ENCODE measurements around the gene PLXNA2.

PLXNA2 gene

DNA sequence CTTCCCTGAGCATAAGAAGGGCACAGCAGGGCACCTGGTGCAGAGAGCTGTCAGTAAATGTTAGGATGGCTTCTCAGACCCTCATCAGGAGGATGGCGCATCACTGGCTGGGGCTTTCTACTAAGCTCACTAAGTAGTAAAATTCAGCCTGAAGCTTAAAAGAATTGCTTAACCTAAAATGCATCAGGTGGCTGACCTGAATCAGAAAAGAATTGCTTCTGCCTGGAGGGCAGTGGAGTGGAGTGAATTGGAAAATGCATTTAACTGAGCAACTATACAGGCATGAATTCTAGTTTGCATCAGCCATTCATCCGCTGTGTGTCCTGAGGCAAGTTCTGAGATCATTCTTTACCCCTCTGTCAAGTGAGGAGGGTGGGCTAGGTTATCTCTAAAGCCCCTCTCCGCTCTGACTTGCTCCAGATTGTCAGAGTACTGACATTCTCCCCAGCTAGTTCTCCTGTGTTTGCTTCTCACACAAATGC lies 191.2 kb downstream of the PLXNA2 start:
- DNase-seq (ENCODE audit: low read depth in 2 of 3, low spot score in 1 of 3) = no peak

GRCh38 chr1:208052135-208052534 lies 192.0 kb downstream of the PLXNA2 start:
- DNase-seq (ENCODE audit: low read depth in 2 of 3, low spot score in 1 of 3) = no peak

- no peak for DNase-seq (ENCODE audit: low read depth in 2 of 3, low spot score in 1 of 3)
Measured at GRCh38 chr1:208051651-208052050, 192.5 kb downstream of the PLXNA2 start.

DNA sequence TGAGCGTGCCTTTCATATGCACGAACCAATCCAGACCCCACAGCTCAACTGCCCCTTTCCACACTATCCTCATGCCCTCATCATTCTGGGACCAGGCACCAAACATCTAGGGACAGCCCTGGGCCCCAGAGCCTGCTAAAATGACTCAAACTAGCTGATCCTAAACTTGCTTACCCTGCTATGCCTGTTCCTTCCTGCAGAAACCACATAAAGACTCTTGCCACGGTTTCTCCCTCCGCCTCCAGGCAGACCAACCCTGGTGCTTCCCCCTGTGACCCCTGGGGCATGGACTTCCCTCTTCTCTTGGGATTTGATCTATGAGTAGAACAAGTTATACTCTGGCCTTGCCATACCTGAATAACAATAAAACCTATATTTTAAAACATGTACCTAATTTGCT lies 195.3 kb downstream of the PLXNA2 start:
- DNase-seq (ENCODE audit: low read depth in 2 of 3, low spot score in 1 of 3) = no peak

DNA sequence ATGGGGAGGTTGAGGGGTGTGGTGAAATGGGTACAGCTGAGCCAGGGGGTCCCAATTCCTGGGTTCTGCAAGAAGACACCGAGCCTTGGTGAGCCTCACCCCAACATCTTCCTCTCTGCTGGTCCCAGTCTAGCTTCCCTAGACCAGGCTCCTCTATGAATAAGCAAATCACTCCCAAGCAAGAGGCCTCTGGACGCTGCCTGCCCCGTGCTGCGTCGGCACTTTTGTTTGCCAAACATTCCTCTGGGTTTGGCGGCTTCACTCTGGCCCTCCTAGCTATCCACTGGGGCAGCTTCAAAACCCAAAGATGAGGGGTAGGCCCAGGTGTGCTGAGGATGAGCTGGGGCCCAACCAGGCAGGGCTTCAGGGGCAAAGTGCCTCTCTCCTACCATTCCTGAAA lies 196.2 kb downstream of the PLXNA2 start:
- DNase-seq (ENCODE audit: low read depth in 2 of 3, low spot score in 1 of 3) = no peak

DNA sequence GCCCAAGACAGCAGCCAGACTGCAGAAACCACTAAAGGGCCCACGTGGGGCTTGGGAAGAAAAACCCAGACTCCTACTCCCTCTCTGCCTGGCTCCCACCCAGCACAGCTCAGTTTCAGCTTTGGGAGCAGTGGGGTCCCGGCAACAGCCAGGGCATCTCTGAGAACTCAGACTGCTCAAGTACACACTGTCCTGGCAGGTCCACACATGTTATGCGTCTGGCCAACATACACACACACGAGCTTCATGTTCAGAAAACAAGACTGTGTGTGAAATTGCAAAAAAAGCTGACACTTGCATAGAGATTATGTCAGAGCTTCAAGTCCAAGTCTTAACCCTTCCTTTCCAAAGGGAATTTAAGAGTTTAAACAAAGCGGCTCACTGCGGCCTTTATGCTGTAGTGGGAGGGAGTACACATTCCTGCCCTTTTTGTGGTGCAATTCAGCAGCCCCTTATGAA lies 196.7 kb downstream of the PLXNA2 start:
- DNase-seq (ENCODE audit: low read depth in 2 of 3, low spot score in 1 of 3) = no peak

GRCh38 chr1:208045463-208046260 lies 198.5 kb downstream of the PLXNA2 start:
- DNase-seq (ENCODE audit: low read depth in 2 of 3, low spot score in 1 of 3) = no peak

DNA sequence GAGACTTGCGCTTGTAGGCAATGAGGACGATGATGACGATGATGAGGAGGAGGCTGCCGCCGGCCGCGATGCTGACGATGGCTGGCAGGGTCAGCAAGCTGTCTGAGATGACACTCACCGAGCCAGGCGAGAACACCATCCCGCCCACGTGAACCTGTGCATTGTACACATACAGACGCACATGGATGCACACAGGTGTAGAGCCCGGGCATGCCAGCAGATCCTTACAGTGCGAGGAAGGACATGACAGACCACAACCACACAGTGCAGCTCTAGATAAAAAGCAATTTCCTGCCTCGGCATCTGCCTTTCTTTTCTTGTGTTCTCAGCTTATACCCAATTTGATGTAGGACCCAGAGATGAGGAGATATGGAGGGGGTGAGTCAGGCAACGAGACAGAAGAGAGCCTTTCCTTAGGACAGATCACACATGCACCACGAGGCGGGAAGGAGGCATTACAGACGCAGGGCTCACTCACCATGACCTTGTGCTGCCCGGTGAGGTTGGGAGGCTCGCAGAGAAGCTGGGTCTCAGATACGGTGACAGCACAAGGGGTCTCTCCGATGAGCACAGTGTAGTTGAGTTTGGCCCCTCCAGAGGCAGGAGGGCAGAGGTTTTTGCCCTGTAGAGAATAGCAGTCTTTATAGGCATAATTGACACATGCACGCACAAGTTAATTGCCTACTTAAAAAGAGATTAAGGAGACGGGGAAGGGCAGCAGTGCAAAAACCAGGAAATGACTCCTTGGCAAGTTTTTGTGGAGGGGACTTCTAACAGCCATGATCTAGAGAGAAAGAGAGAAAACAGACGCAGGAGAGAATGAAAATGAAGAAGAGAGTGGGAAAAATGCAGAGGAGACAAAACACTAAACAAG lies 199.4 kb downstream of the PLXNA2 start:
- DNase-seq (ENCODE audit: low read depth in 2 of 3, low spot score in 1 of 3) = no peak

- no peak for DNase-seq (ENCODE audit: low read depth in 2 of 3, low spot score in 1 of 3)
Measured at GRCh38 chr1:208043691-208044181, 200.4 kb downstream of the PLXNA2 start.

DNA sequence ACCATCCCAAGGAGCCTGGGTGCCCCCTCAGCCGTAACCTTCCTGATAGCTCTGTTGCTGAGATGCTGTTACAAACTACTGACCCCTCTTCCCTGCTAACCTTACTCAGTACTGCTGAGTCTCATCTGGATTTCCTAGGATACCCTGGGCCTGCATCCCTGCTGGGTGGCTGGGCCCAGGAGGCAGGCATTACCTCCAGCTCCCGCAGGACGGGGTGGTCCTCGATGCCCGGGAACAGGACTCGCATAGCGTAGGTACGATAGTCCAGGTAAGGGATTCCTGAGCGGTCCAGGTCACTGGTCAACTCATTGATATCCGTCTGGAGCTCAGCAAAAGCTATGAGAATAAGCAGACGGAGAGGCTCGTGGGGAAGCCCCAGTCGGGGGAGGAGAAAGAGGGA lies 201.3 kb downstream of the PLXNA2 start:
- no peak for DNase-seq (ENCODE audit: low read depth in 2 of 3, low spot score in 1 of 3)

GRCh38 chr1:208042041-208042615 lies 202.1 kb downstream of the PLXNA2 start:
- DNase-seq (ENCODE audit: low read depth in 2 of 3, low spot score in 1 of 3) = no peak

DNA sequence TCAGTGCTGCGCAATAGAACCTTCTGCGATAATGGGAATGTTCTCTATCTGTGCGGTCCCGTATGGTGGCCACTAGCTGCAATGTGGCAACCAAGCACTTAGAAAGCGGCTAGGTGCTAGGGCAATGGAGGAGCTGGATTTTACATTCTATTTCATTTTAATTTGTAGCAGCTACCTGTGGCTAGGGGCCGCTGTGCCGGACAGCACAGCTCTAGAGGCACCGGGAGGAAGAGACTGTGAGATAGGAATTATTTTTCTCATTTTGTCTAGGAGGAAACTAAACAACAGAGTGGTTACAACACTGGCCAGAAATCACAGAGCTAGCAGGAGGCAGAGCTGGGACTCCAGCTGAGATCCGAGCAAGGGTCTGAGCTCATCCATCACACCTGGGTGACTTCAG lies 202.7 kb downstream of the PLXNA2 start:
- no peak for DNase-seq (ENCODE audit: low read depth in 2 of 3, low spot score in 1 of 3)

- DNase-seq (ENCODE audit: low read depth in 2 of 3, low spot score in 1 of 3) = no peak
Measured at GRCh38 chr1:208040821-208041297, 203.3 kb downstream of the PLXNA2 start.

DNA sequence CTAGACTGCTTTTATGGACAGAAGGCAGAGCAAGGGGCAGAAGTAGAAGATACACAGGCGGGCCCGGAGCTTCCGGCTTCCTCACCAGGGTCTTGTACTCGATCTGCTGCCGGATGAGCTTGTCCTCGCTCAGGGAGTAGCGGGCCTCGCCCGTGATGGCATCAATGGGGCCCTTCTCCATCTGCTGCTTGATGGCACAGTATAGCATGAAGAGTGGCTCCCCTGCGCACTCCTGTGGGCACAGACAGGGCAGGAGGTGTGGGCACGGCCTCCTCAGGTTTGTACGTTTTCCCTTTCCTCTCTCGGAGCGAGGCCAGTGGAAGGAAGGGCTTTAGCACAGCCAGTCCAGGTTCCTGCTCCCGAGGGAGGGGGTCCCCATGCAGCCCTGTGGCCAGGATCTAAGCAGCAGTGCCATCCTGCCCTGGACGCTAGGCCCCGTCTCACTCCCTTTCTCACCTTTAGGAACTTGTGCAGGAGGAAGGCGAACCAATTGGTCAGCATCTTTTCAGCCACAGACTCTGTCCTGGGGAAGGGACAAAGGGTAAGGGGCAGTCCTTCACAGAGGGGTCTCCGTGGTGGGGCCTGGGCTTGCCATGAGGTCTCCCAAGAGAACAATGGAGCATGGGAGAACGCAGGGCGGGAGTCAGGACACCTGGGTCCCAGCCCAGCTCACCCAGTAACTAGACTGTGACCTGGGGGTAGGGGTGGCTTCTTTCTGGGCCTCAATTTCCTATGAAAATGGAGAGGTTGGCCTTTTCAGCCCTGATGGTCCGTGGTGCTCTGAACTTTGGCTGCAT lies 204.4 kb downstream of the PLXNA2 start:
- DNase-seq (ENCODE audit: low read depth in 2 of 3, low spot score in 1 of 3) = no peak

GRCh38 chr1:208038303-208038702 lies 205.9 kb downstream of the PLXNA2 start:
- DNase-seq (ENCODE audit: low read depth in 2 of 3, low spot score in 1 of 3) = no peak

DNA sequence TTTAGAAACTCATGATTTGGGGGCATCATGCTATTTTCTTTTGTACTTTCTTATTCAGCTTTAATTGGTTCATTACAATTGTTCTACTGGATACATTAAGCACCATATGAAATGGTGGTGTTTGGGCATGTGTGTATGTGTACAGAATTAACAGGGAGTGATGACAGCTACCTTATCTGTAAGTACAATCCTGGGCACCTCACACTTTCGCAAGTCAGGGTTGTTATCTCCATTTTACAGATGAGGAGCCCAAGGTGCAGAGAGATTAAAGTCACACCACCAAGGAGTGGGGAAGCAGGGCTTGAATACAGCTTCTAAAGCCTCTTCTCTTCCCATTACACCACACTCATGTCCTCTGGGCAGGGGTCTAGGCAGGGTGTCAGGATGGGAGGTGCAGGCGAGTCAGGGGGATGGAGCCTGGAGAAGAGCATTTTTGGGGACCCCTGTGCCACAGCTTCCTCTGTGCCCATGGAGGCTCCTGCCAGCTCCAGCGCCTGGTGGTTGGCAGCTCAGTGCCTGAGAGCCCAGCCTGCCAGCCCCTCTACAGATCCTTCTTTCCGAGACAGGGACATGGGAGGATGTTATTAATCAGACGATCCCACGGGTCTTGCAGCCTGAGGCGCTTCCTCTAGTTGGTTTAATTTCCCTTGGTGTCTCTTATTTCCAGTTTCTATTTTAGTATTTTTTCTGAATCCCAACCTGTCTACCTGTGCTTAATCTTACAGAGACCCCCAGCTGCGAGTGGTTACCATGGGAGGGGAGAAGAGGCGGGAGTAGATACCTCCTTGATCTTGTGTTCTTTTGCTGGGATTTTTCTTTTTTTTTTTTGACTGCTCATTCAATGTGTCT lies 207.0 kb downstream of the PLXNA2 start:
- no peak for DNase-seq (ENCODE audit: low read depth in 2 of 3, low spot score in 1 of 3)

DNA sequence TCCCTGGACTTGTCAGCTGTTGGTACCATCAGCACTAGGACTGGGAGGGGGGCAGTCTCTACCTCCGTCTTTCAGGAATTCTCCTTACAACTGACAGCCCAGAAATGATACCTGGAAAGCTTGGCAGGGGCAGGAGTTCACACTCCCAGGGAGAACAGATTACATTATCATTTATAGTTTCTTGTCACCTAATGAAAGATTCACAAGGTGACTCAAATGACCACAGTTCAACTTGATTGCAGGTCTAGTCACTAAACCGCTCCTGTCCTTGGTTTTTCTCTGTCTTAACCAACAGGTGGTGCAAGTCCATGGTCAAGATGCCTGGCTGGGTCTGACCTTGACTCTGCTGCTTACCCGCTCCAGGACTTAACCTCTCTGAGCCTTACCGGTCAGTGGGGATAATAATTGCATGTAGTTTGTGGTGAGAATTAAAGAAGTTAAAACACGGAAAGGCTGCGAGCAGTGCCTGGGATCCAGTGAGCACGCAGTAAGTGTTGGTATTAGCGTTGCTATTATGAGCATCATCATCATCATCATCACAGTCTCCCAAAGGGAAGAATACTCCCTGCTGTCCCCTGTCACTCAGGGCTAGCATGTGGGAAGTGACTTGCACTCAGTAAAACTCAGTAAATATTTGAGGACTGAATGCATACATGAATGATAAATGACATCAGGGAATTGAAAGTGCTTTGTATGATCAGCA lies 207.9 kb downstream of the PLXNA2 start:
- DNase-seq (ENCODE audit: low read depth in 2 of 3, low spot score in 1 of 3) = no peak

DNA sequence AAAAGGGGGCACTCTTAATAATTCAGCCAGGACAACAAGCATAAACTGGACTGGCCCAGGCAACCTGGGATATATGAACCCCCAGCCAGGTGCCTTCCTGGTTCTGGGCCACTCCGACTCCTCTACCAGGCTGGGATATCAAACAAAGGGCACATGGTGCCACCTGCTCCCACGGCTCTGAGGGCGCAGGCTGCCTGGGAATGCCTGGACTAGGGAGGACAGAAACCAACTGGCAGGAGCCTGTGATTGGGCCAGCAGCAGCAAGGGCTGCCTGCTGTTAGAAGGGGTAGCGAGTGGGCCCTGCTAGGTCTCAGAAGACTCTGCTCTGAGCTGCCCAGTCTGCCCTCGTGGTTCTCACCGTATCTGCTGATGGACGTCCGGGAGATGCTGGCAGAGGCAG lies 210.0 kb downstream of the PLXNA2 start:
- DNase-seq (ENCODE audit: low read depth in 2 of 3, low spot score in 1 of 3) = no peak

GRCh38 chr1:208033236-208033635 lies 210.9 kb downstream of the PLXNA2 start:
- DNase-seq (ENCODE audit: low read depth in 2 of 3, low spot score in 1 of 3) = no peak

Measured in stimulated activated CD4-positive, alpha-beta T cell treated with anti-CD3 and anti-CD28 coated beads, Interleukin-12 subunit alpha, Interleukin-12 subunit beta, amount 100 ng/mL, for 48 hours (primary cell).